Measurements from ENCODE around the gene MFGE8.

DNA sequence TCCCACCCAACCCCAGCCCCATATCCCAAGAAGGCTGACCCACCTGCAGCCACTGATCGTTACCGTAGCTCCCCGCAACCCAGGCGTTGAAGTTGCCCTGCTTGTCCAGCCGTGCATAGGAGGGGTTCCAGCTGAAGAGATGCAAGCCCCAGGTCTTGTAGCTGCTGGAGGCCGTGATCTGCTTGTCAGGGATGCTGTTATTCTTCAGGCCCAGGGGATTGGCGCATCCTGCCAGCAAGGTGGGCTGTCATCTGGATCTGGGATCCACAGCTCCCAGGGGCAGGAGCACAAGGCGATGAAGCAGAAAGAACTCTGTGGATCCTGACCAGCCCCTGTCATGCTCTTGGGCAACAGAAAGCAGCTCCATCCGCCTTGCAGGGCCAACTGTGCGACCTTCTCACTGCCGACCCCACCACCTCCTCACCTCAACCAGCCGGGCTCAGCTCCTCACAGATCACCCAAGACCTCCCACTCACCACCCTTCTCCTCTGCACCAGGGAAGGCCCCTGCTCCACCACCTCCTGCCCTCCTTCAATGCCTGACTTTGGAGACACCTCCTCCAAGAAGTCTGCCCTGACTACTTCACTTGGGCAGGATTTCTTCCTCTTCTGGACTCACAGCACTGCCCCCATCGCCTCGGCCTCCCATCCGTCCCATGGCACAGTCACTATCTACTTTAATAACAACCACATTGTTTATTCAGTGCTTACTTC, 11.5 kb downstream of the MFGE8 start:
- TF ChIP-seq, protein P1, sequence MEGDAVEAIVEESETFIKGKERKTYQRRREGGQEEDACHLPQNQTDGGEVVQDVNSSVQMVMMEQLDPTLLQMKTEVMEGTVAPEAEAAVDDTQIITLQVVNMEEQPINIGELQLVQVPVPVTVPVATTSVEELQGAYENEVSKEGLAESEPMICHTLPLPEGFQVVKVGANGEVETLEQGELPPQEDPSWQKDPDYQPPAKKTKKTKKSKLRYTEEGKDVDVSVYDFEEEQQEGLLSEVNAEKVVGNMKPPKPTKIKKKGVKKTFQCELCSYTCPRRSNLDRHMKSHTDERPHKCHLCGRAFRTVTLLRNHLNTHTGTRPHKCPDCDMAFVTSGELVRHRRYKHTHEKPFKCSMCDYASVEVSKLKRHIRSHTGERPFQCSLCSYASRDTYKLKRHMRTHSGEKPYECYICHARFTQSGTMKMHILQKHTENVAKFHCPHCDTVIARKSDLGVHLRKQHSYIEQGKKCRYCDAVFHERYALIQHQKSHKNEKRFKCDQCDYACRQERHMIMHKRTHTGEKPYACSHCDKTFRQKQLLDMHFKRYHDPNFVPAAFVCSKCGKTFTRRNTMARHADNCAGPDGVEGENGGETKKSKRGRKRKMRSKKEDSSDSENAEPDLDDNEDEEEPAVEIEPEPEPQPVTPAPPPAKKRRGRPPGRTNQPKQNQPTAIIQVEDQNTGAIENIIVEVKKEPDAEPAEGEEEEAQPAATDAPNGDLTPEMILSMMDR (IDR thresholded peaks at IDR 0.05; ENCODE audit: insufficient read depth, low read length) = no peak
- no peak for TF ChIP-seq GABPA (IDR thresholded peaks at IDR 0.05; ENCODE audit: low read depth)
- no peak for TF ChIP-seq POLR2AphosphoS5 (IDR thresholded peaks at IDR 0.05; ENCODE audit: low read depth)
- TF ChIP-seq, protein P2, sequence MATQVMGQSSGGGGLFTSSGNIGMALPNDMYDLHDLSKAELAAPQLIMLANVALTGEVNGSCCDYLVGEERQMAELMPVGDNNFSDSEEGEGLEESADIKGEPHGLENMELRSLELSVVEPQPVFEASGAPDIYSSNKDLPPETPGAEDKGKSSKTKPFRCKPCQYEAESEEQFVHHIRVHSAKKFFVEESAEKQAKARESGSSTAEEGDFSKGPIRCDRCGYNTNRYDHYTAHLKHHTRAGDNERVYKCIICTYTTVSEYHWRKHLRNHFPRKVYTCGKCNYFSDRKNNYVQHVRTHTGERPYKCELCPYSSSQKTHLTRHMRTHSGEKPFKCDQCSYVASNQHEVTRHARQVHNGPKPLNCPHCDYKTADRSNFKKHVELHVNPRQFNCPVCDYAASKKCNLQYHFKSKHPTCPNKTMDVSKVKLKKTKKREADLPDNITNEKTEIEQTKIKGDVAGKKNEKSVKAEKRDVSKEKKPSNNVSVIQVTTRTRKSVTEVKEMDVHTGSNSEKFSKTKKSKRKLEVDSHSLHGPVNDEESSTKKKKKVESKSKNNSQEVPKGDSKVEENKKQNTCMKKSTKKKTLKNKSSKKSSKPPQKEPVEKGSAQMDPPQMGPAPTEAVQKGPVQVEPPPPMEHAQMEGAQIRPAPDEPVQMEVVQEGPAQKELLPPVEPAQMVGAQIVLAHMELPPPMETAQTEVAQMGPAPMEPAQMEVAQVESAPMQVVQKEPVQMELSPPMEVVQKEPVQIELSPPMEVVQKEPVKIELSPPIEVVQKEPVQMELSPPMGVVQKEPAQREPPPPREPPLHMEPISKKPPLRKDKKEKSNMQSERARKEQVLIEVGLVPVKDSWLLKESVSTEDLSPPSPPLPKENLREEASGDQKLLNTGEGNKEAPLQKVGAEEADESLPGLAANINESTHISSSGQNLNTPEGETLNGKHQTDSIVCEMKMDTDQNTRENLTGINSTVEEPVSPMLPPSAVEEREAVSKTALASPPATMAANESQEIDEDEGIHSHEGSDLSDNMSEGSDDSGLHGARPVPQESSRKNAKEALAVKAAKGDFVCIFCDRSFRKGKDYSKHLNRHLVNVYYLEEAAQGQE (IDR thresholded peaks at IDR 0.05; ENCODE audit: insufficient replicate concordance, low read depth) = no peak

All from HL-60 (cell line).